Renal cortex interstitium (tissue), 15 donors: ENCODE measurements around the gene REXO1. TPM values are rescaled to one million over a fixed set of nuclear protein-coding genes. Genes with fewer than 3 reads are reported as not detected.
"Not testable (repeated sequence)": the region's sequence is repeated elsewhere in the genome, so short reads cannot be mapped to it uniquely, and the experiment has no call there.

Experiments used
- DNase-seq, 11 donors: peaks; one replicate each; pipeline ENCODE4 v3.0.0-alpha.2; 2013; ENCODE audit warnings: low read depth in 9 of 11, low spot score in 4 of 11; ENCODE audit errors: extremely low read depth in 1 of 11
- long read RNA-seq, 16 experiments: transcript quantifications; one replicate each; lab custom pipeline, GENCODE V29; 2026
- polyA plus RNA-seq, 3 donors: library from polyadenylated mRNA; unstranded; fragments of 120-200 nt; gene quantifications; one replicate each; pipeline ENCODE4 v1.2.1, GENCODE V29; 2013; ENCODE audit not compliant: insufficient read length in 3 of 3

Gene REXO1, protein sequence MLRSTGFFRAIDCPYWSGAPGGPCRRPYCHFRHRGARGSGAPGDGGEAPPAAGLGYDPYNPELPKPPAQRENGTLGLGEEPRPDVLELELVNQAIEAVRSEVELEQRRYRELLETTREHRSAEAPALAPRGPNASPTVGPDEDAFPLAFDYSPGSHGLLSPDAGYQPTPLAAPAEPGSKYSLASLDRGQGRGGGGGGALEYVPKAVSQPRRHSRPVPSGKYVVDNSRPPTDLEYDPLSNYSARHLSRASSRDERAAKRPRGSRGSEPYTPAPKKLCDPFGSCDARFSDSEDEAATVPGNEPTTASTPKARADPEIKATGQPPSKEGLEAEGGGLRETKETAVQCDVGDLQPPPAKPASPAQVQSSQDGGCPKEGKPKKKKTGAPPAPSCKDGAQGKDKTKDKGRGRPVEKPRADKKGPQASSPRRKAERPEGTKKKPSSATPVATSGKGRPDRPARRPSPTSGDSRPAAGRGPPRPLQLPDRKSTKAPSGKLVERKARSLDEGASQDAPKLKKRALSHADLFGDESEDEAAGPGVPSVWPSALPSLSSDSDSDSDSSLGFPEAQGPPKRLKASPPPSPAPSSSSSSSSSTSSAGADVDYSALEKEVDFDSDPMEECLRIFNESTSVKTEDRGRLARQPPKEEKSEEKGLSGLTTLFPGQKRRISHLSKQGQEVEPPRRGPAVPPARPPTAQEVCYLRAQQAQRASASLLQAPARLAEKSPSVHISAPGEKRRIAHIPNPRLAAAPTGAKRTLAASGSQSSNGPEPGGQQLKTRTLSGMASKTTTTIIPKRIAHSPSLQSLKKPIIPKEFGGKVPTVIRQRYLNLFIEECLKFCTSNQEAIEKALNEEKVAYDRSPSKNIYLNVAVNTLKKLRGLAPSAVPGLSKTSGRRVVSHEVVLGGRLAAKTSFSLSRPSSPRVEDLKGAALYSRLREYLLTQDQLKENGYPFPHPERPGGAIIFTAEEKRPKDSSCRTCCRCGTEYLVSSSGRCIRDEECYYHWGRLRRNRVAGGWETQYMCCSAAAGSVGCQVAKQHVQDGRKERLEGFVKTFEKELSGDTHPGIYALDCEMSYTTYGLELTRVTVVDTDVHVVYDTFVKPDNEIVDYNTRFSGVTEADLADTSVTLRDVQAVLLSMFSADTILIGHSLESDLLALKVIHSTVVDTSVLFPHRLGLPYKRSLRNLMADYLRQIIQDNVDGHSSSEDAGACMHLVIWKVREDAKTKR
- polyA plus RNA-seq, result 10 to 100 TPM; 23.3 to 32.7 (median 32.6) TPM
- long read RNA-seq, donor 1, full-length matches to known transcripts, result 2 of 2 reads
- long read RNA-seq, donor 1, partial matches to known transcripts, result 0 of 2 reads
- long read RNA-seq, donor 1, other reads (novel, unspliced or antisense), result 0 of 2 reads
- long read RNA-seq, donor 2, full-length matches to known transcripts, result 1 of 1 reads
- long read RNA-seq, donor 2, partial matches to known transcripts, result 0 of 1 reads
- long read RNA-seq, donor 2, other reads (novel, unspliced or antisense), result 0 of 1 reads
- long read RNA-seq, donor 3, partial matches to known transcripts, result 9 of 11 reads
- long read RNA-seq, donor 3, other reads (novel, unspliced or antisense), result 0 of 11 reads
- long read RNA-seq, donor 4, full-length matches to known transcripts, result 1 of 8 reads
- long read RNA-seq, donor 4, partial matches to known transcripts, result 7 of 8 reads
- long read RNA-seq, donor 4, other reads (novel, unspliced or antisense), result 0 of 8 reads
- long read RNA-seq, donor 5, result 0 reads
- long read RNA-seq, donor 6, partial matches to known transcripts, result 9 of 10 reads
- long read RNA-seq, donor 6, other reads (novel, unspliced or antisense), result 0 of 10 reads
- long read RNA-seq, donor 7, partial matches to known transcripts, result 0 of 1 reads
- long read RNA-seq, donor 7, other reads (novel, unspliced or antisense), result 0 of 1 reads
- long read RNA-seq, donor 8, result 0 reads
- long read RNA-seq, donor 9, result 0 reads
- long read RNA-seq, donor 10, partial matches to known transcripts, result 5 of 5 reads
- long read RNA-seq, donor 10, other reads (novel, unspliced or antisense), result 0 of 5 reads
- long read RNA-seq, donor 11, partial matches to known transcripts, result 32 of 43 reads
- long read RNA-seq, donor 11, other reads (novel, unspliced or antisense), result 11 of 43 reads
- long read RNA-seq, donor 12, result 0 reads
- long read RNA-seq, donor 13, result 0 reads
- long read RNA-seq, donor 14, full-length matches to known transcripts, result 3 of 3 reads
- long read RNA-seq, donor 14, partial matches to known transcripts, result 0 of 3 reads
- long read RNA-seq, donor 14, other reads (novel, unspliced or antisense), result 0 of 3 reads
- long read RNA-seq, donor 15, partial matches to known transcripts, result 0 of 1 reads
- long read RNA-seq, donor 15, other reads (novel, unspliced or antisense), result 0 of 1 reads
- long read RNA-seq, donor 16, partial matches to known transcripts, result 13 of 16 reads
- long read RNA-seq, donor 16, other reads (novel, unspliced or antisense), result 0 of 16 reads

DNA sequence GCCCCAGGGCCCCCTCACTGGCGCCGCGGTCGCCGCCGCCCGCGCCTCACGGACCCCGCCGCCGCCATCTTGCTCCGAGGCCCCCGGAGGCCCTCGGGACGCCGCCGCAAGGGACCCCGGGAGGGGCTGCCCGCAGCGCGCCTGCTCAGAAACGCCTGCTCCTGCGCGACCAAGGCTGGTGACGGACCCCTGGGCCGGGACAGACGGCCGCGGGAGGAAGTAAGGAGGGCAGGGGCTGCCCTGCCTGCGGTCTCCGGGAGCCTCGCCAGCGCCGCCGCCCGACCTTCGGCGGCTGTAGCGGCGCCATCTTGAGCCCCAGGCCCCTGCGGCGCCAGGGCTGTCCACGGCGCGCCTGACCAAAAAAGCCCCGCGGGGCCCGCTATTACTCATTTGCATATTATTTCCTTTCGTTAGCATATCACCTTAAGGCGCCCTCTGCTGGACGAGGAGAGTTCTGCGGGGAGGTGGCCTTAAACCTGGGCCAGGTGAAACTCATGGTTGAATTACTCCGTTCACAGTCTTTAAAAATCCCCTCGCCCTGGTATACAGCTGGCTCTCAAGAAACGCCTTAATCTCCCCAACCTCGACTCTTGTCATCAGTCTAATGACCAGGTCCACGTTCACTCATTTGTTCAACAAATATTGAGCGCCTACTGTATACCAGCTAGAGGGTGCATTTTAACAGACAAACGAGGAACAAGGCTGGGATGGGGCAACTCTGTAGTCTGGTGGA, at the start of gene REXO1:
TSS of gene REXO1 (minus strand) at position 85 of the 733 bp plus-strand sequence. CDS start 125 bp downstream, outside the sequence.
- peak; percentile 84 to 97 (median 95) for DNase-seq

DNA sequence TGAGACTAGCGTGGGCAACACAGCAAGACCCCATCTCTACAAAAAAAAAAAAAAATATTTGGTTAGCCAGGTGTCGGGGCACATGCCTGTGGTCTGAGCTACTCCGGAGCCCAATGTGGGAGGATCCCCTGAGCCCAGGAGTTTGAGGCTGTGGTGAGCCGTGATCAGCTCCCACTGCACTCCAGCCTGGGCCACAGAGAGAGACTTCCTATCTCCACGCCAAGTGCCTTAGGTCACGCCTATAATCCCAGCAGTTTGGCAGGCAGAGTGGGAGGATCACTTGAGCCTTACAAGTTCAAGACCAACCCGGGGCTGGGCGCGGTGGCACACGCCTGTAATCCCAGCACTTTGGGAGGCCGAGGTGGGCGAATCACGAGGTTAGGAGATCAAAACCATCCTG, 48.2 kb upstream of the REXO1 start:
- no peak for DNase-seq

DNA sequence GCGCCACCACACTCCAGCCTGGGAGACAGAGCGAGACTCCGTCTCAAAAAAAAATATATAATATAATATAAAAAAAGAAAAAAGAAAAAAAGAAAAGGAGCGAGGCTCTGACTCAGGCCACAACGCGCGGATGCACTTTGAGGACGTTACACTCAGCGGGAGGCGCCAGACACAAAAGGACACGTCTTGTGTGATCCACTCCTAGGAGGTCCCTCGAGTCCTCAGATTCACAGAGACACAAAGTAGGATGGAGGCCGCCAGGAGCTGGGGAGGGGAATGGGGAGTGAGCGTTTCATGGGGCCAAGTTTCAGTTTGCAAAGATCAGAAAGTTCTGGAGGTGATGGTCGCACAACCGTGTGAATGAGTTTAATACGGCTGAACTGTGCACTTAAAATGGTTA, 45.5 kb upstream of the REXO1 start:
- DNase-seq, result no peak

DNA sequence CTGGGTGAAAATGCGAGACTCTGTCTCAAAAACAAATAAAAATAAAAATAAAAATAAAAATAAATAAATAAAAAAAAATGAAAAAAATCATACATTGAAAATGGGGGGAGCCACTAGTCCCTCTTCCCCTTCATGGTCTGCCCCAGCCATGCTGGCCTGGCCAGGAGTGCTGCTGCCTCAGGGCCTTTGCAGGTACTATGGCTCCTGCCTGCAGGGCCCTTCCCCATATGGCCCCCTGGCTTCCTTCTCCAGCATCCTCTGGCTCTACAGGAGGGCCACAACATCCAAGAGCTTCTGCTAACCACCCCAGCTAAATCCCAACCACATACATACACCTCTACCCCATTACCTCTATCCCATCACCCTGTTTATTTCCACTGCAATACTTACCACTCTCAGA, 41.6 kb upstream of the REXO1 start:
- no peak for DNase-seq

DNA sequence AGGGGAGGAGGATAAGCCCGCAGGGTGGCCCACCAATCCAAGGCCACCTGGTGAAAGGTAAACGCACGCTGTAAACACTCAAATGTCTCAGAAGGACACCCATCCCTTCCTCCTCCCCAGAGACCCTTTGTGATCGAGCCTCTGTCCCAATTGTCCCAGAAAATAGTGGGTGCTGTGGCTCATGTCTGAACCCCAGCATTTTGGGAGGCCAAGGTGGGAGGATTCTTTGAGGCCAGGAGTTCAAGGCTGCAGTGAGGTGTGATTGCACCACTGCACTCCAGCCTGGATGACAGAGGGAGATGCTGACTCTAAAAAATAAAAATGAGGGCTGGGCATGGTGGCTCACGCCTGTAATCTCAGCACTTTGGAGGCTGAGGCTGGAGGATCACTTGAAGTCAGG, 40.1 kb upstream of the REXO1 start:
- DNase-seq, result no peak

DNA sequence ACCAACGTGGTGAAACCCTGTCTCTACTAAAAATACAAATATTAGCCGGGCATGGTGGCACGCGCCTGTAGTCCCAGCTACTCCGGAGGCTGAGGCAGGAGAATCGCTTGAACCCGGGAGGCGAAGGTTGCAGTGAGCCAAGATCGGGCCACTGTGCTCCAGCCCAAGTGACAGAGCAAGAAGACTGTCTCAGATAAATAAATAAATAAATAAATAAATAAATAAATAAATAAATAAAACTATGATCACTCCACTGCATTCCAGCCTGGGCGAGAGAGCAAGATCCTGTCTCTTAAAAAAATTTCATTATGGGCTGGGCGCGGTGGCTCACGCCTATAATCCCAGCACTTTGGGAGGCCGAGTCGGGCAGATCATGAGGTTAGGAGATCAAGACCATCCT, 38.1 kb upstream of the REXO1 start:
- not testable (repeated sequence) for DNase-seq

DNA sequence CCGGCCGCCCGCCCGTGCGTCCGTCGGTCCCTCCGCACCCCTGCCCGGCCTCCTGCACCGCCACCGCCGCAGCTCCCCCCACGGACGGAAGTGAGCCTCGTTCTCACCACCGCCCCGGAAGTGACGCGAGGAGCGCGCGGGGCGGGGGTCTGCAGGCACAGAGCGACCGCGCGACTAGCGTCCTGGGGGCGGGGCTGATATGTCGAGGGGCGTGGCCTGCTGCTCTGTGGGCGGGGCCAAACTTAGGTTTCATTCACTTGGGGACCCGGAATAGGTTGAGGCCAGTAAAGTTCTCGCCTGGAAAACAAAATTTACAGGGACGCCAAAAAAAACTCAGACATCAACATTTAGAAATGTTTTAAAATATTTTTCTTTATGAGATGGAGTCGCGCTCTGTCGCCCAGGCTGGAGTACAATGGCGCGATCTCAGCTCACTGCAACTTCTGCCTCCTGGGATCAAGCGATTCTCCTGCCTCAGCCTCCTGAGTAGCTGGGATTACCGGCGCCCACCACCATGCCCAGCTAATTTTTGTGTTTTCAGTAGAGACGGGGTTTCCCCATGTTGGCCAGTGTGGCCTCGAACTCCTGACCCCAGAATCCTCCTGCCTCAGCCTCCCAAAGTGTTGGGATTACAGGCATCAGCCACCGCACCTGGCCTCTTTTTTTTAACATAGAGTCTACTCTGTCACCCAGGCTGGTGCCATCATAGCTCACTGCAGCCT, 37.3 kb upstream of the REXO1 start, which contains the start of gene ABHD17A:
TSS of gene ABHD17A (minus strand) at position 99 of the 722 bp plus-strand sequence. CDS start 3,930 bp downstream, outside the sequence.
- peak in 10 of 11 donors; percentile 76 to 94 (median 88) for DNase-seq

DNA sequence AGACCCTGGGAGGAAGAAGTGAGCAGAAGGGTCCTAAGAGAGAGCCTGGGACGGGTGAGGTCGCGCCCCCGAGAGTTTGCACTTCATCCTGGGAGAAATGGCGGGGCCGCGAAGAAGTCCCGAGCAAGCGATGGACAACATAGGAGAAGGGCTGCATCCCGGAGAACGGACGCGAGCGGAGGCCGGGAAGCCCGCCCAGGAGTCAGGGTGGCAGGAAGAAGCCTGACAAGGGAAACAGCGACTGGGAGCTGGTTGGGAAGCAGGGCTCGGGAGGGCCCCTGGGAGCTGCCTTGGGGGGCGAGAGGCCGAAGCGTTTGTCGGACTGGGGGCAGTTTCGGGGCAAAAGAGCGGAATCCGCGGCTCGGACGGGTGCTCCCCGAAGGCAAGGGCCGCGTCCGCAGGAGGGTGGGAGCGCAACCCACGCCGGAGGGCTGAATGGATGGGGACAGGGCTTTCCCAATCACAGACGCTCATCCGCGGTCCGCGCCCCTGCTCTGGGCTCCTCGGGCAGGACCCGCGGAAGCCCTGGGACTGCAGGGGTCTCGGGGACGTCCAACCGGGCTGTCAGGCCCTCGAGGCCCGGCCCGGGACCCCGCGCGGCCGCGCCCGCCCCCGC, 36.5 kb upstream of the REXO1 start:
- no peak for DNase-seq

DNA sequence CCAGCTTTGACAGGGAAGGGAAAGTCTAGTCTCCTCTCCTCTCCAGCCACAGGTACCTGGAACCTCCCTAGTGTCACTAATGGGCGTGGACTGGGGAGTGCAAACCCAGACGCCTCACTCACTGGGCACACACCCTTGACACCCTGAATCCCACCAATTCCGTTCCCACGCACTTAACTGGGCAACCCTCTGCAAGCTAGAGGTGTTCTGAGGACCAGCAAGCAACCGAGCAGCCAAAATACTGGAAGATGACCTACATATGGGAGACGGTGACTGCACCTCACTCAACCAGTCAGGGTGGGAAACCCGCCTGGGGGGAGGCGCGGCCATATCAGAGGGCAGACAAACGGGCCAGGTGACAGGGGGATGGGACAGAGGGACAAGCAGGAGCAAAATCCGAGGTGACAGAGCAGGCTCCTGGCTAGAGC, 36.0 kb upstream of the REXO1 start:
- no peak for DNase-seq

DNA sequence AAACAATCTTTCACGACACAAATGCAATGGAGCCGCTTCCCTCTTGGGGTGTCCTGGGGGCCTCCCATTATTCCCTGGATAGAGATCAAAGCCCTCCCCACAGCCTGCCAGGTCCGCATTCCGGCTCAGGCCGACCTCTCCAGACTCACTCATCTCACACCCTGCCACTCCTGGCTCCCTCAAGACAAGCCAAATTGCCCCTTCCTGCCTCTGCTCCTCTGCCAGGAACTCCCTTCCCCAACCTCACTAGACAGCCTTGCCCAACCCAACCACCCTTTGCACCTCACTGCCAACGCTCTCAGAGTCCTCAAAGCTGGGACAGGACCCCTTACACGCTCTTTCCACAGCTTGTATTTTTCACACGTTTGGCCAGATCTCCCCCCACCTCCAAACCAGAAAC, 35.5 kb upstream of the REXO1 start:
- no peak for DNase-seq

DNA sequence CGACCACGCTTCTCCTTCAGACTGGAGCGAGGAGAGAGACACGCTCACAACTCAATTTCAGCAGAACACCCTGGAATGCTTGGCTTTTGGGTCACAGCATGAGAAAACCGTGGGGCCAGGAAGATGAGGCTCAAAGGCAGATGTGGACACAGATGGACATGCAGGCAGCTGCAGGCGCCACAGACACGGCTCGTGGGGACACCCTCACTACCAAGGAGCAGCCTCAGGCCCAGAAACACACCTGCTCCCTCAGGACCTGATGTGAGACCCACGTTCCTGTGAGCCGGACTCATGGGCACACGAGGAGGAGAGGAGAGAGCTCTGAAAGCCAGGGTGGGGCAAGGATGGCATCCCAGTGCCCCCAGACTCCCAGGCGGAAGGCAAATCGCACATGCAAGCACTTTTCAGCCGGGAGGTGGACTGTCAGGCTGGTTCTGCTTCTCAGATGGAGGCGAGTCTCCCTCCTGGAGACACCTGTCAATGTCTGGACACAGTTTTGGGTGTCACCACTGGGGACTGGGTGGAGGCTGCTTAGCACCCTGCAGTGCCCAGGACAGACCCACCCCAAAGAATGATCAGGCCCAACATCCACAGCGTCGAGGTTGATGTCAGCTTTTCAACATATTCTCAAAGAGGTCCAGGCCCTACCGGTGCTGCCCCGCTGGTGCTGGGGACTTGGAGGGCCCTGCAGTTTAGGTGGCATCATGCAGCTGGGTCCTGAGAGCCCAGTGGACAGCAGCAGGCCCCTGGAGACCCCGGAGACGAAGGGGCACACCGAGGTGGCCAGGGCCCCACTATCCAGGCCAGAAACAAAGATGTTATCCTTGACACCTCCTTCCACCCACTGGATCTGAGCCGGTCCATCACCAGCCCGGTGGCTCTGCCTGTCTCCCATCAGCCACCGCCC, 34.8 kb upstream of the REXO1 start:
- DNase-seq, result no peak

DNA sequence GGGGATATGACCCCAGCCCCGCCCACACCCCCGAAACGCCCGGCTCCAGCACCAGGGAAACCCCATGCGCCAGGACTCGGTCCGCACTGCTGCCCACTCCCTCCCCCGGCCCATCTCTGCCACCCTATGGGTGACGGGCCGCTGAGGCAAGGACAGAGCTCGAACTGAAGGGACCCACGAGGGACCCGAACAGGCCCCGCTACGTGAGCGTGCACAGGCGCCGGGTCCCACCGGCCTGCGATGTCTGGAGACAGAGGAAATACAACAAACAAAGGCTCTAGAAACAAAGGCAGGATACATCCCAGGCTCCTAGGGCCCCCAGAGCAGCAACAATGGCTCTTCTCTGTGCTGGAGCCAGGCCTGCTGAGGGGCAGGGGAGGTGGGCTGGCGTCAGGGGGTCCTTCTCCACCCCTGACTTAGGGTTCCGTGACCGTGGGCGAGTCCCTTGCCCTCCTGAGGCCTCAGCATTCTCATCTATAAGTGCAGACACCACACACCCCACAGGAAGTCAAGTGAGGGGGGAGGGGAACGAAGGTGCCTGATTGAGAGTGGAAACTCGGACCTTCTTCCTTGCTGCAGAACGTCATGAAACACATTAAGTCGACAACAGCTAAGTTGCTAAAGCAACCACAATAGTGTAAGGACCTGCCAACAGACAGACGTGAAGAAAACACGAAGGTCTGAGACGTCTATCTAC, 34.0 kb upstream of the REXO1 start:
- DNase-seq, result no peak

DNA sequence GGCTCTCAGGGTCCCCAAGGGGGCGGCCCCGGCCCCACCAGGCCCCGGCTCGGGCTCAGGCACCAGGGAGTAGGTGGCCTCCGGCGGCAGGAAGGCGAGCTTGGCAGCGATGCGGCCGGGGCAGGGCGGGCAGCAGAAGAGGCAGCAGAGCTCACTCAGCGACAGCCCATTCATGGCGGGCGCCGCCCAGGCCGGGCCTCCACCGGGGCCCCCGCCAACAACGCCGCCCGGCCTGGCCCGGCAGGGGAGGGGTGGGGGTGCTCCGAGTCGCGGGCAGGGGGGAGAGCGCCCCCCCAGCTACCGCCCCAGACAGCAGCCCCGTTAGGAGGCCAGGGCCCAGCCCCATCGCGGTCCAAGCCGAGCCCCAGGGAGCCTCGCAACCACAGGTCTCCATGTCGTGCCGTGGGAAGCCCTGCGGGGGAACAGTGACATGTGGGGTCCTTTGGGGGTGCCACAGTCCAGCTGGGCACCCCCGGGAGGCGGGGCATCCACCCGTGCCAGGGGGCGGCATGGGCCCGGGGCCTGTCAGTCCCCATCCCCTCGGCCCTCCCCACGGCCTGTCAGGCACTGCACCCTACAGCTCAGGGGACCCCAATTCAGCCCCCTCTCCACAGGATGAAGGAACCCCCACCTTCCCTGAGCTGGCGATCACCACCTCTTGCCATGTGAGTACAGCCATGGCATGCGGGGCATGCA, 33.3 kb upstream of the REXO1 start:
- not testable (repeated sequence) for DNase-seq
